Measurements from ENCODE around the gene SHISA8. TPM values are rescaled to one million over a fixed set of nuclear protein-coding genes. Genes with fewer than 3 reads are reported as not detected.
A peak's percentile ranks its signal among the peaks of the same experiment; 100 is the strongest.
"Not testable (repeated sequence)": the region's sequence is repeated elsewhere in the genome, so short reads cannot be mapped to it uniquely, and the experiment has no call there.

SHISA8 gene
- total RNA-seq = 10.2 TPM
- long read RNA-seq, partial matches to known transcripts = 15 of 40 reads
- long read RNA-seq, other reads (novel, unspliced or antisense) = 25 of 40 reads

GRCh38 chr22:41915035-41915785 lies at the start of gene SHISA8:
TSS of gene SHISA8 (minus strand) at chr22:41915074. CDS start at chr22:41914667, 407 bp downstream.
- DNase-seq (peak; percentile 73), ATAC-seq (peak; percentile 40)

GRCh38 chr22:41964112-41964491 lies 49.2 kb upstream of the SHISA8 start:
- ATAC-seq (no peak), DNase-seq (no peak)
- intact Hi-C loops (cut with micrococcal nuclease) = no loop called here

More at GRCh38 chr22:41915035-41915785, at the start of gene SHISA8:
- intact Hi-C loops (cut with micrococcal nuclease) = no loop called here

GRCh38 chr22:41963453-41964111 lies 48.7 kb upstream of the SHISA8 start:
- DNase-seq (no peak), ATAC-seq (no peak)
- intact Hi-C loops (cut with micrococcal nuclease) = no loop called here

GRCh38 chr22:41957941-41958556 lies 43.2 kb upstream of the SHISA8 start:
- DNase-seq = no peak
- ATAC-seq = peak; percentile 24
- intact Hi-C loops (cut with micrococcal nuclease) = no loop called here

- intact Hi-C loops (cut with micrococcal nuclease) = no loop called here
- DNase-seq = no peak
- ATAC-seq = no peak
Observed at GRCh38 chr22:41952713-41953112, 37.8 kb upstream of the SHISA8 start.

- ATAC-seq (no peak), DNase-seq (no peak)
- intact Hi-C loops (cut with micrococcal nuclease) = no loop called here
Observed at GRCh38 chr22:41951898-41952474, 37.1 kb upstream of the SHISA8 start, which contains the start of gene SMIM45. TSS of gene SMIM45 (plus strand) at chr22:41952150.

- intact Hi-C loops (cut with micrococcal nuclease) = loop anchor here (5.0 kb wide), 1 partner anchor 127 kb away; no protein-coding TSS in a partner anchor
- DNase-seq (no peak), ATAC-seq (no peak)
Observed at GRCh38 chr22:41949297-41949965, 34.6 kb upstream of the SHISA8 start.

- not testable (repeated sequence) for ATAC-seq, DNase-seq
- intact Hi-C loops (cut with micrococcal nuclease) = loop anchor here (5.0 kb wide), 1 partner anchor 127 kb away; no protein-coding TSS in a partner anchor
Observed at GRCh38 chr22:41948928-41949296, 34.0 kb upstream of the SHISA8 start.

- no peak for ATAC-seq
- intact Hi-C loops (cut with micrococcal nuclease) = loop anchor here (5.0 kb wide), 1 partner anchor 126 kb away; no protein-coding TSS in a partner anchor
- no peak for DNase-seq
Observed at GRCh38 chr22:41948142-41948541, 33.3 kb upstream of the SHISA8 start.

- intact Hi-C loops (cut with micrococcal nuclease) = loop anchor here (5.0 kb wide), 1 partner anchor 125 kb away; no protein-coding TSS in a partner anchor
- DNase-seq (no peak), ATAC-seq (no peak)
Observed at GRCh38 chr22:41947424-41948080, 32.7 kb upstream of the SHISA8 start.

GRCh38 chr22:41946629-41947423 lies 32.0 kb upstream of the SHISA8 start, which contains the start of gene CENPM:
TSS of gene CENPM (minus strand) at chr22:41947152. CDS start at chr22:41947076, 76 bp downstream.
- intact Hi-C loops (cut with micrococcal nuclease) = loop anchor here (5.0 kb wide), 1 partner anchor 125 kb away; no protein-coding TSS in a partner anchor
- peak; percentile 98 for ATAC-seq
- DNase-seq = peak; percentile 93

- no peak for ATAC-seq
- DNase-seq = no peak
- intact Hi-C loops (cut with micrococcal nuclease) = loop anchor here (5.0 kb wide), 1 partner anchor 251 kb away; no protein-coding TSS in a partner anchor
Observed at GRCh38 chr22:41943661-41944209, 28.9 kb upstream of the SHISA8 start.

- intact Hi-C loops (cut with micrococcal nuclease) = loop anchor here (5.0 kb wide), 1 partner anchor 249 kb away; no protein-coding TSS in a partner anchor
- DNase-seq = peak; percentile 90
- ATAC-seq = peak; percentile 81
Observed at GRCh38 chr22:41940832-41941765, 26.2 kb upstream of the SHISA8 start.

- DNase-seq = no peak
- intact Hi-C loops (cut with micrococcal nuclease) = loop anchor here (5.0 kb wide), 1 partner anchor 248 kb away; no protein-coding TSS in a partner anchor
- ATAC-seq = no peak
Observed at GRCh38 chr22:41939981-41940831, 25.3 kb upstream of the SHISA8 start.

GRCh38 chr22:41936894-41937169 lies 22.0 kb upstream of the SHISA8 start:
- ATAC-seq (no peak), DNase-seq (no peak)
- intact Hi-C loops (cut with micrococcal nuclease) = no loop called here

Data from left ventricle myocardium superior (tissue), 1 donor.